Right lobe of liver (tissue), 4 donors: ENCODE results near the gene DMP1.
A peak's percentile ranks its signal among the peaks of the same experiment; 100 is the strongest.

ENCODE experiments used
- POLR2A ChIP-seq: fragments of 450-650 bp; IDR thresholded peaks from one replicate; pipeline ENCODE4 v1.6.1; 2017; ENCODE audit warnings: antibody characterized with exemption, mild to moderate bottlenecking
- TF ChIP-seq, protein P1 (sequence below), 4 donors: fragments of 200-600 bp in 3 of 4; fragments of 450-650 bp in 1 of 4; IDR thresholded peaks; one replicate each; pipeline versions ENCODE4 v1.5.1 to v1.8.0; 2016 to 2022; ENCODE audit warnings: antibody characterized with exemption in 4 of 4, mild to moderate bottlenecking in 2 of 4
- donor health status: DM: no; HTN: no; CAD: no.
- donor health status: DM: no; HTN: no; CAD: no.
- donor health status: DM: no; HTN: yes; CAD: no.

DNA sequence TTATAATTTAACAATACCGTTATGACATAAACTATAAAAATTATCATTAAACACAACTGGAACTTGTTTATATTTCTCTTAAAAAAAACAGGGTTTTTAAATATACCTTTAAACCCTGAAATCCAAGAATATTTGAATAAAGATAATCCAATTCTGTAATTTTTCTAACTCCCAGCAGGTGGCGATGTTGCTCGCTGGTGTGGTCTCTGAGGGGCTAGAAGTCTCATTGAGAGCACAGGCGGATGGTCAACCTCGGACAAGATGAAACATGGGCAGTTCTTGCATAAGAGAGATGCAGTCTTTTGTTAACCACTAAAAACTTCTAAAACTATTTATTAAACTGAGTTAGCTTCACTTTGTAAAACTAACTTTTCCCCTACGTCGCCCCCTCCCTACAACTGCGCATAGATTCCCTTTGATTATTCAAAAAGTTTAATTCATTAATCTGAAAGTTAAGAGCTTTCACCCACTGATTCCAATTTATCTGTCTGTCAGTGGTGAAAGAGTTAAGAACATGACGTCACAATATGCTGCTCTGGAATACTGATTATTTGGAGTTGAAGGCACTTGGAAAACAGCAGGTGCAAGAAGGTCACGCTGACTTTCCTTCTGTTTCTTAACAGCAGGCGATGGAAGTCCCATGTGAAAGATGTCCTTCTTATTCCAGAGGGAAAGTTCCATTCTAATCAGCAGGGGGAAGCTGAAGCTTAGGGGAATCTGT lies 29.5 kb downstream of the DMP1 start:
- TF ChIP-seq, protein P1, sequence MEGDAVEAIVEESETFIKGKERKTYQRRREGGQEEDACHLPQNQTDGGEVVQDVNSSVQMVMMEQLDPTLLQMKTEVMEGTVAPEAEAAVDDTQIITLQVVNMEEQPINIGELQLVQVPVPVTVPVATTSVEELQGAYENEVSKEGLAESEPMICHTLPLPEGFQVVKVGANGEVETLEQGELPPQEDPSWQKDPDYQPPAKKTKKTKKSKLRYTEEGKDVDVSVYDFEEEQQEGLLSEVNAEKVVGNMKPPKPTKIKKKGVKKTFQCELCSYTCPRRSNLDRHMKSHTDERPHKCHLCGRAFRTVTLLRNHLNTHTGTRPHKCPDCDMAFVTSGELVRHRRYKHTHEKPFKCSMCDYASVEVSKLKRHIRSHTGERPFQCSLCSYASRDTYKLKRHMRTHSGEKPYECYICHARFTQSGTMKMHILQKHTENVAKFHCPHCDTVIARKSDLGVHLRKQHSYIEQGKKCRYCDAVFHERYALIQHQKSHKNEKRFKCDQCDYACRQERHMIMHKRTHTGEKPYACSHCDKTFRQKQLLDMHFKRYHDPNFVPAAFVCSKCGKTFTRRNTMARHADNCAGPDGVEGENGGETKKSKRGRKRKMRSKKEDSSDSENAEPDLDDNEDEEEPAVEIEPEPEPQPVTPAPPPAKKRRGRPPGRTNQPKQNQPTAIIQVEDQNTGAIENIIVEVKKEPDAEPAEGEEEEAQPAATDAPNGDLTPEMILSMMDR (IDR thresholded peaks at IDR 0.05) = peak; percentile 65 to 77 (median 75)
- no peak for TF ChIP-seq POLR2A
